GM12878 (cell line): ENCODE data around the gene USP4. TPM values are rescaled to one million over a fixed set of nuclear protein-coding genes. Genes with fewer than 3 reads are reported as not detected.

Source experiments
- BCL11A ChIP-seq: IDR thresholded peaks from 2 replicates; pipeline ENCODE4 v1.6.1; 2011; ENCODE audit warnings: low read depth, low read length
- BMI1 ChIP-seq: fragments of 450-650 bp; IDR thresholded peaks from 2 replicates; pipeline ENCODE4 v1.6.1; 2016; ENCODE audit warnings: mild to moderate bottlenecking, moderate library complexity, borderline replicate concordance
- EED ChIP-seq: sonication (generic); IDR thresholded peaks from 2 replicates; pipeline ENCODE4 v1.6.1; 2016; ENCODE audit warnings: antibody characterized with exemption, low read depth
- EZH2 ChIP-seq: IDR thresholded peaks from 2 replicates; pipeline ENCODE4 v1.6.1; 2012; ENCODE audit warnings: low read depth, mild to moderate bottlenecking, control low read depth, inconsistent platforms, low read length, borderline replicate concordance; ENCODE audit not compliant: control insufficient read depth
- JUNB ChIP-seq: IDR thresholded peaks from 2 replicates; pipeline ENCODE4 v1.6.1; 2016; ENCODE audit warnings: antibody characterized with exemption, mild to moderate bottlenecking
- KAT2A ChIP-seq: conservative IDR thresholded peaks from 2 replicates; pipeline ENCODE4 v1.6.1; 2011; ENCODE audit warnings: low read depth, low read length; ENCODE audit not compliant: control insufficient read depth
- KDM1A ChIP-seq: fragments of 200-600 bp; sonication (generic); IDR thresholded peaks from 2 replicates; pipeline ENCODE4 v1.6.1; 2016; ENCODE audit warnings: borderline replicate concordance
- NBN ChIP-seq: fragments of 450-650 bp; IDR thresholded peaks from 2 replicates; pipeline ENCODE4 v1.6.1; 2016
- NFIC ChIP-seq: IDR thresholded peaks from 2 replicates; pipeline ENCODE4 v1.6.1; 2012; ENCODE audit warnings: low read depth, mild to moderate bottlenecking, inconsistent platforms, low read length, moderate library complexity
- PAX8 ChIP-seq: fragments of 450-650 bp; IDR thresholded peaks from 2 replicates; pipeline ENCODE4 v1.6.1; 2017; ENCODE audit warnings: mild to moderate bottlenecking, moderate library complexity
- RB1 ChIP-seq: fragments of 450-650 bp; formaldehyde crosslinking; IDR thresholded peaks from 2 replicates; pipeline ENCODE4 v1.6.1; 2017; ENCODE audit warnings: mild to moderate bottlenecking, borderline replicate concordance
- RCOR1 ChIP-seq: conservative IDR thresholded peaks from 2 replicates; pipeline ENCODE4 v1.6.1; 2012; ENCODE audit warnings: low read depth, low read length, improper control_type of control experiment
- SIN3A ChIP-seq: IDR thresholded peaks from 2 replicates; pipeline ENCODE4 v1.6.1; 2012; ENCODE audit warnings: low read depth, low read length, improper control_type of control experiment
- SMAD5 ChIP-seq: IDR thresholded peaks from 2 replicates; pipeline ENCODE4 v1.6.1; 2016; ENCODE audit warnings: antibody characterized with exemption, low read depth
- SUZ12 ChIP-seq: fragments of 200-600 bp; sonication (generic); IDR thresholded peaks from one replicate; pipeline ENCODE4 v1.6.1; 2018; ENCODE audit warnings: antibody characterized with exemption, mild to moderate bottlenecking; ENCODE audit not compliant: unreplicated experiment
- YY1 ChIP-seq: IDR thresholded peaks from 2 replicates; pipeline ENCODE4 v1.6.1; 2011; ENCODE audit warnings: low read depth, mild to moderate bottlenecking, low read length
- ZNF207 ChIP-seq: fragments of 450-650 bp; IDR thresholded peaks from 2 replicates; pipeline ENCODE4 v1.6.1; 2014; ENCODE audit warnings: antibody characterized with exemption, mild to moderate bottlenecking, borderline replicate concordance
- polyA plus RNA-seq, 11 experiments: library from polyadenylated mRNA; depleted of rRNA in 4 of 11; unstranded in 6 of 11; stranded (reverse) in 5 of 11; fragments of >200 nt; fragmentation: Nextera tagmentation in 4 of 11; fragmentation: Illumina TruSeq in 1 of 11; extraction: Ambion mirVana in 4 of 11; extraction: Trizol in 1 of 11; gene quantifications; 1 replicate in 1 of 11; 2 replicates in 10 of 11; pipeline versions ENCODE4 v1.2.1 to v1.2.3, GENCODE V29; 2011 to 2016; ENCODE audit warnings: inconsistent platforms in 2 of 11, missing spikeins in 2 of 11, low read depth in 1 of 11
- total RNA-seq, 4 experiments: library from RNA; depleted of rRNA in 3 of 4; stranded (reverse); fragments of >200 nt in 3 of 4; fragmentation: Illumina TruSeq in 1 of 4; extraction: Trizol in 1 of 4; gene quantifications; 2 replicates each; pipeline versions ENCODE4 v1.2.1 to v1.2.3, GENCODE V29; 2013 to 2021
- TF ChIP-seq, protein P1 (sequence below): IDR thresholded peaks from 2 replicates; pipeline ENCODE4 v1.6.1; 2012; ENCODE audit warnings: low read depth, low read length, improper control_type of control experiment
- TF ChIP-seq, protein P2 (sequence below): IDR thresholded peaks from 2 replicates; pipeline ENCODE4 v1.6.1; 2011; ENCODE audit warnings: borderline replicate concordance, low read depth, mild to moderate bottlenecking, moderate library complexity, low read length; ENCODE audit not compliant: insufficient read depth, poor library complexity, severe bottlenecking
- TF ChIP-seq, protein P3 (sequence below): fragments of 450-650 bp; formaldehyde crosslinking; IDR thresholded peaks from 2 replicates; pipeline ENCODE4 v1.5.0; 2022; ENCODE audit warnings: mild to moderate bottlenecking, missing genetic modification characterization
- TF ChIP-seq, protein P4 (sequence below): fragments of 150-350 bp; IDR thresholded peaks from 2 replicates; pipeline ENCODE4 v1.6.1; 2014; ENCODE audit warnings: mild to moderate bottlenecking, low read depth, low read length
- TF ChIP-seq, protein P5 (sequence below): IDR thresholded peaks from 2 replicates; pipeline ENCODE4 v1.6.1; 2011; ENCODE audit warnings: borderline replicate concordance, low read depth, mild to moderate bottlenecking, moderate library complexity, mixed read lengths, low read length; ENCODE audit not compliant: insufficient read depth; ENCODE audit errors: extremely low read length

The USP4 gene
- total and polyA plus RNA-seq, 10 of the 15 experiments (the other 5 are each of a cell fraction or from before 2014, with no cell fraction given), result 26.5 to 77.1 (median 66.0) TPM

DNA sequence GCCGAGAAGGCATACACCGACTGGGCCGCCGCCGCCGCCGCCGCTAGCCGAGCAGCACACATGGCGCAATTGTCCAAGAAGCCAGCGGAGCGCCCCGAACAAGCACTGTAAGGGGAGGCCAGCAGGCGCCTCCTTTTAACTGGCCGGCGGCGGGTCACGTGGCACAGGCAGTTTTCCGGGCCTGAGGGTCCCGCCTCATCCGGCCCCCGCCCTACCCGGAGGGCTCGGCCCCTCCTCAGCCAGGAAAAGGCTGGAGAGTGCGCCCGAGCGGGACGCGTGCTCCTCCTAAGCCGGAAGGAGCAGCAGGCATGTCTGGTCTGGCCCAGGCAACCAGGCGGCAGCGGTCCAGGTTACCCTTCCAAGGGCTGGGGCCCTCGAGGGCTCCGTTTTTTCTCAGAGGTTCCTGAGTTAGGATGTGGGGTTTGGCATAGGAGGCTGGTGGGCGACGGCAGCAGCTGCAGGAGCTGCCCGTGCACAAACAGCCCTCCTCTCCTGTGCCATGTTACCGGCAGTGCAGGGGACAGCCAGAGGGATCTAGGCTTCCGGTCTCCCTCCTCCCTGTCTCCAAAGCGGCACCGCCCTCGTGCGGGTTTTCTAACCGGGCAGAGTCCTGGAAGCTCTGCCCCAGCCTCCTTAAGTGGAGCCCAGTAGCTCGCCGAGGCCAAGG is 18.5 kb upstream of the USP4 start, which contains the start of gene GPX1 (continued):
- TF ChIP-seq, protein P1, sequence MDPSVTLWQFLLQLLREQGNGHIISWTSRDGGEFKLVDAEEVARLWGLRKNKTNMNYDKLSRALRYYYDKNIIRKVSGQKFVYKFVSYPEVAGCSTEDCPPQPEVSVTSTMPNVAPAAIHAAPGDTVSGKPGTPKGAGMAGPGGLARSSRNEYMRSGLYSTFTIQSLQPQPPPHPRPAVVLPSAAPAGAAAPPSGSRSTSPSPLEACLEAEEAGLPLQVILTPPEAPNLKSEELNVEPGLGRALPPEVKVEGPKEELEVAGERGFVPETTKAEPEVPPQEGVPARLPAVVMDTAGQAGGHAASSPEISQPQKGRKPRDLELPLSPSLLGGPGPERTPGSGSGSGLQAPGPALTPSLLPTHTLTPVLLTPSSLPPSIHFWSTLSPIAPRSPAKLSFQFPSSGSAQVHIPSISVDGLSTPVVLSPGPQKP, result no peak
- peak; percentile 28; the same call in 1 of the 2 replicates for TF ChIP-seq YY1
- no peak for TF ChIP-seq RCOR1
- TF ChIP-seq, protein P2, sequence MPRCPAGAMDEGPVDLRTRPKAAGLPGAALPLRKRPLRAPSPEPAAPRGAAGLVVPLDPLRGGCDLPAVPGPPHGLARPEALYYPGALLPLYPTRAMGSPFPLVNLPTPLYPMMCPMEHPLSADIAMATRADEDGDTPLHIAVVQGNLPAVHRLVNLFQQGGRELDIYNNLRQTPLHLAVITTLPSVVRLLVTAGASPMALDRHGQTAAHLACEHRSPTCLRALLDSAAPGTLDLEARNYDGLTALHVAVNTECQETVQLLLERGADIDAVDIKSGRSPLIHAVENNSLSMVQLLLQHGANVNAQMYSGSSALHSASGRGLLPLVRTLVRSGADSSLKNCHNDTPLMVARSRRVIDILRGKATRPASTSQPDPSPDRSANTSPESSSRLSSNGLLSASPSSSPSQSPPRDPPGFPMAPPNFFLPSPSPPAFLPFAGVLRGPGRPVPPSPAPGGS, result peak; percentile 83
- no peak for TF ChIP-seq NFIC
- peak; percentile 46; the same call in 1 of the 2 replicates for TF ChIP-seq SIN3A
- TF ChIP-seq, protein P3, sequence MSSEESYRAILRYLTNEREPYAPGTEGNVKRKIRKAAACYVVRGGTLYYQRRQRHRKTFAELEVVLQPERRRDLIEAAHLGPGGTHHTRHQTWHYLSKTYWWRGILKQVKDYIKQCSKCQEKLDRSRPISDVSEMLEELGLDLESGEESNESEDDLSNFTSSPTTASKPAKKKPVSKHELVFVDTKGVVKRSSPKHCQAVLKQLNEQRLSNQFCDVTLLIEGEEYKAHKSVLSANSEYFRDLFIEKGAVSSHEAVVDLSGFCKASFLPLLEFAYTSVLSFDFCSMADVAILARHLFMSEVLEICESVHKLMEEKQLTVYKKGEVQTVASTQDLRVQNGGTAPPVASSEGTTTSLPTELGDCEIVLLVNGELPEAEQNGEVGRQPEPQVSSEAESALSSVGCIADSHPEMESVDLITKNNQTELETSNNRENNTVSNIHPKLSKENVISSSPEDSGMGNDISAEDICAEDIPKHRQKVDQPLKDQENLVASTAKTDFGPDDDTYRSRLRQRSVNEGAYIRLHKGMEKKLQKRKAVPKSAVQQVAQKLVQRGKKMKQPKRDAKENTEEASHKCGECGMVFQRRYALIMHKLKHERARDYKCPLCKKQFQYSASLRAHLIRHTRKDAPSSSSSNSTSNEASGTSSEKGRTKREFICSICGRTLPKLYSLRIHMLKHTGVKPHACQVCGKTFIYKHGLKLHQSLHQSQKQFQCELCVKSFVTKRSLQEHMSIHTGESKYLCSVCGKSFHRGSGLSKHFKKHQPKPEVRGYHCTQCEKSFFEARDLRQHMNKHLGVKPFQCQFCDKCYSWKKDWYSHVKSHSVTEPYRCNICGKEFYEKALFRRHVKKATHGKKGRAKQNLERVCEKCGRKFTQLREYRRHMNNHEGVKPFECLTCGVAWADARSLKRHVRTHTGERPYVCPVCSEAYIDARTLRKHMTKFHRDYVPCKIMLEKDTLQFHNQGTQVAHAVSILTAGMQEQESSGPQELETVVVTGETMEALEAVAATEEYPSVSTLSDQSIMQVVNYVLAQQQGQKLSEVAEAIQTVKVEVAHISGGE (CRISPR knock-in tag), result no peak
- TF ChIP-seq RB1, result peak; percentile 62; the same call in 1 of the 2 replicates
- TF ChIP-seq ZNF207, result 0 out of 2 replicates have a peak, but pooled peaks have one; percentile 50
- no peak for TF ChIP-seq EZH2
- TF ChIP-seq KAT2A, result no peak
- TF ChIP-seq SUZ12, result no peak
- TF ChIP-seq, protein P4, sequence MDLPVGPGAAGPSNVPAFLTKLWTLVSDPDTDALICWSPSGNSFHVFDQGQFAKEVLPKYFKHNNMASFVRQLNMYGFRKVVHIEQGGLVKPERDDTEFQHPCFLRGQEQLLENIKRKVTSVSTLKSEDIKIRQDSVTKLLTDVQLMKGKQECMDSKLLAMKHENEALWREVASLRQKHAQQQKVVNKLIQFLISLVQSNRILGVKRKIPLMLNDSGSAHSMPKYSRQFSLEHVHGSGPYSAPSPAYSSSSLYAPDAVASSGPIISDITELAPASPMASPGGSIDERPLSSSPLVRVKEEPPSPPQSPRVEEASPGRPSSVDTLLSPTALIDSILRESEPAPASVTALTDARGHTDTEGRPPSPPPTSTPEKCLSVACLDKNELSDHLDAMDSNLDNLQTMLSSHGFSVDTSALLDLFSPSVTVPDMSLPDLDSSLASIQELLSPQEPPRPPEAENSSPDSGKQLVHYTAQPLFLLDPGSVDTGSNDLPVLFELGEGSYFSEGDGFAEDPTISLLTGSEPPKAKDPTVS, result no peak
- peak; percentile 88 for TF ChIP-seq EED
- TF ChIP-seq JUNB, result no peak
- no peak for TF ChIP-seq BMI1
- TF ChIP-seq SMAD5, result peak; percentile 94
- peak; percentile 79 for TF ChIP-seq NBN
- TF ChIP-seq, protein P5, sequence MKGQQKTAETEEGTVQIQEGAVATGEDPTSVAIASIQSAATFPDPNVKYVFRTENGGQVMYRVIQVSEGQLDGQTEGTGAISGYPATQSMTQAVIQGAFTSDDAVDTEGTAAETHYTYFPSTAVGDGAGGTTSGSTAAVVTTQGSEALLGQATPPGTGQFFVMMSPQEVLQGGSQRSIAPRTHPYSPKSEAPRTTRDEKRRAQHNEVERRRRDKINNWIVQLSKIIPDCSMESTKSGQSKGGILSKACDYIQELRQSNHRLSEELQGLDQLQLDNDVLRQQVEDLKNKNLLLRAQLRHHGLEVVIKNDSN, result peak; percentile 88
- TF ChIP-seq KDM1A, result no peak
- no peak for TF ChIP-seq PAX8
- no peak for TF ChIP-seq BCL11A
